Measurements from ENCODE around the gene PADI2. TPM values are rescaled to one million over a fixed set of nuclear protein-coding genes. Genes with fewer than 3 reads are reported as not detected.

Gene PADI2
- total and polyA plus RNA-seq, 2 donors (not counting 3 experiments of a cell fraction or from before 2014, with no cell fraction given): not detected

GRCh38 chr1:17078991-17079868, 40.0 kb downstream of the PADI2 start:
- intact Hi-C loops (cut with micrococcal nuclease): no loop called here

More at GRCh38 chr1:17078991-17079868, 40.0 kb downstream of the PADI2 start:
- no peak overlapping the region for H3K4me2 ChIP-seq (ENCODE audit: insufficient read depth, low read length)
- H2AFZ ChIP-seq (ENCODE audit: low read depth, low read length): no peak overlapping the region
- no peaks in the 10 kb centered on the region for H3K27me3 ChIP-seq (ENCODE audit: control insufficient read depth in 2 of 2, insufficient read depth in 2 of 2, low read length in 2 of 2)
- no peaks in the 10 kb centered on the region for H3K4me1 ChIP-seq (ENCODE audit: control insufficient read depth, extremely low read depth, insufficient read depth, low read length)
- no peaks in the 10 kb centered on the region for H3K9me1 ChIP-seq (replicated peaks; ENCODE audit: control insufficient read depth, extremely low read depth, insufficient read depth, low read length)
- DNase-seq (ENCODE audit: low read depth, low spot score) (no peak), FAIRE-seq (no peak)
- H4K20me1 ChIP-seq (replicated peaks; ENCODE audit: control insufficient read depth, extremely low read depth, insufficient read depth, low read length): no peaks in the 10 kb centered on the region
- H3K9ac ChIP-seq (replicated peaks; ENCODE audit: extremely low read depth, insufficient read depth, low read length): no peak overlapping the region
- H3K27ac ChIP-seq (ENCODE audit: insufficient read depth, low read depth, low read length): no peak overlapping the region
- no TSS peak for BruUV-seq (replicated peaks)
- H3K9me3 ChIP-seq (replicated peaks; ENCODE audit: control insufficient read depth, insufficient read depth, low read length): no peaks in the 10 kb centered on the region
- H3K79me2 ChIP-seq (ENCODE audit: control insufficient read depth, insufficient read depth, low read length): no peaks in the 10 kb centered on the region
- ChIA-PET CTCF (no interaction called here), POLR2A (no interaction called here)
- TF ChIP-seq CTCF (IDR thresholded peaks at IDR 0.05; ENCODE audit: extremely low read depth in 1 of 2, insufficient read depth in 1 of 2, low read depth in 1 of 2, low read length in 2 of 2) (no peak), FOS (IDR thresholded peaks at IDR 0.05; ENCODE audit: borderline replicate concordance, insufficient read depth, low read length) (no peak), MAX (IDR thresholded peaks at IDR 0.05; ENCODE audit: insufficient read depth, insufficient read length) (no peak), GATA2 (IDR thresholded peaks at IDR 0.05; ENCODE audit: insufficient read depth, insufficient read length, low read depth, low read length) (no peak), POLR2A (IDR thresholded peaks at IDR 0.05; ENCODE audit: low read depth, low read length) (no peak), EZH2 (IDR thresholded peaks at IDR 0.05; ENCODE audit: borderline replicate concordance, low read depth, low read length, severe bottlenecking) (no peak)
- H3K36me3 ChIP-seq (ENCODE audit: control insufficient read depth in 2 of 2, extremely low read depth in 1 of 2, insufficient read depth in 2 of 2, low read length in 2 of 2): no peaks in the 10 kb centered on the region
- dilution Hi-C loops (cut with MboI; ENCODE audit: extremely low pct_ligation_motif_present, low sequenced_read_pairs): no loop called here
- no peak overlapping the region for H3K4me3 ChIP-seq (replicated peaks in 1 of 3; ENCODE audit: insufficient read depth in 1 of 3, low read depth in 1 of 3, low read length in 3 of 3)
